GM12878 (cell line): ENCODE results near the gene YAE1.

Experiments
- CTCF ChIP-seq, 3 experiments: IDR thresholded peaks in 2 of 3; conservative IDR thresholded peaks in 1 of 3; 2 replicates each; pipeline ENCODE4 v1.5.1; 2011; ENCODE audit warnings: low read depth in 3 of 3, low read length in 3 of 3, mild to moderate bottlenecking in 3 of 3, control low read depth in 2 of 3, moderate library complexity in 2 of 3, inconsistent platforms in 1 of 3, mixed read lengths in 1 of 3; ENCODE audit not compliant: control insufficient read depth in 2 of 3, insufficient read depth in 1 of 3; ENCODE audit errors: extremely low read depth in 1 of 3
- ELK1 ChIP-seq: IDR thresholded peaks from 2 replicates; pipeline ENCODE4 v1.6.1; 2012; ENCODE audit warnings: low read depth, low read length, improper control_type of control experiment
- HDAC6 ChIP-seq: fragments of 200-600 bp; sonication (generic); IDR thresholded peaks from one replicate; pipeline ENCODE4 v1.8.0; 2017; ENCODE audit warnings: antibody characterized with exemption; ENCODE audit not compliant: unreplicated experiment
- MYC ChIP-seq: IDR thresholded peaks from 2 replicates; pipeline ENCODE4 v1.6.1; 2011; ENCODE audit warnings: mild to moderate bottlenecking, low read length, moderate library complexity, inconsistent platforms; ENCODE audit not compliant: insufficient read depth, insufficient replicate concordance, insufficient read length, severe bottlenecking
- NFYB ChIP-seq: IDR thresholded peaks from 2 replicates; pipeline ENCODE4 v1.6.1; 2011; ENCODE audit warnings: low read depth, mild to moderate bottlenecking, low read length, improper control_type of control experiment, moderate library complexity; ENCODE audit not compliant: insufficient read depth
- PAX8 ChIP-seq: fragments of 450-650 bp; IDR thresholded peaks from 2 replicates; pipeline ENCODE4 v1.6.1; 2017; ENCODE audit warnings: mild to moderate bottlenecking, moderate library complexity
- POLR2A ChIP-seq: IDR thresholded peaks from 2 replicates; pipeline ENCODE4 v1.6.1; 2011; ENCODE audit warnings: low read depth, mild to moderate bottlenecking, low read length
- RAD21 ChIP-seq: IDR thresholded peaks from 2 replicates; pipeline ENCODE4 v1.6.1; 2011; ENCODE audit warnings: mild to moderate bottlenecking, low read depth, low read length, moderate library complexity; ENCODE audit not compliant: insufficient read depth
- ZZZ3 ChIP-seq: IDR thresholded peaks from 2 replicates; pipeline ENCODE4 v1.6.1; 2011; ENCODE audit warnings: low read depth; ENCODE audit not compliant: control insufficient read depth, insufficient read length

- TF ChIP-seq PAX8 (no peak), RAD21 (no peak), MYC (no peak), ZZZ3 (no peak), CTCF (IDR thresholded peaks at IDR 0.05 in 2 of 3, conservative IDR thresholded peaks at IDR 0.05 in 1 of 3; ENCODE audit: control insufficient read depth in 2 of 3, extremely low read depth in 1 of 3, insufficient read depth in 1 of 3, low read depth in 3 of 3, low read length in 3 of 3) (no peak), HDAC6 (no peak), POLR2A (no peak), ELK1 (no peak), NFYB (no peak)
Observed at GRCh38 chr7:39528849-39529248, 37.4 kb upstream of the YAE1 start.
